ENCODE measurements around the gene RBCK1. TPM values are rescaled to one million over a fixed set of nuclear protein-coding genes. Genes with fewer than 3 reads are reported as not detected.
"Not testable (repeated sequence)": the region's sequence is repeated elsewhere in the genome, so short reads cannot be mapped to it uniquely, and the experiment has no call there.

RBCK1 gene
- polyA plus RNA-seq, 2 donors = 58.6 to 86.6 TPM

DNA sequence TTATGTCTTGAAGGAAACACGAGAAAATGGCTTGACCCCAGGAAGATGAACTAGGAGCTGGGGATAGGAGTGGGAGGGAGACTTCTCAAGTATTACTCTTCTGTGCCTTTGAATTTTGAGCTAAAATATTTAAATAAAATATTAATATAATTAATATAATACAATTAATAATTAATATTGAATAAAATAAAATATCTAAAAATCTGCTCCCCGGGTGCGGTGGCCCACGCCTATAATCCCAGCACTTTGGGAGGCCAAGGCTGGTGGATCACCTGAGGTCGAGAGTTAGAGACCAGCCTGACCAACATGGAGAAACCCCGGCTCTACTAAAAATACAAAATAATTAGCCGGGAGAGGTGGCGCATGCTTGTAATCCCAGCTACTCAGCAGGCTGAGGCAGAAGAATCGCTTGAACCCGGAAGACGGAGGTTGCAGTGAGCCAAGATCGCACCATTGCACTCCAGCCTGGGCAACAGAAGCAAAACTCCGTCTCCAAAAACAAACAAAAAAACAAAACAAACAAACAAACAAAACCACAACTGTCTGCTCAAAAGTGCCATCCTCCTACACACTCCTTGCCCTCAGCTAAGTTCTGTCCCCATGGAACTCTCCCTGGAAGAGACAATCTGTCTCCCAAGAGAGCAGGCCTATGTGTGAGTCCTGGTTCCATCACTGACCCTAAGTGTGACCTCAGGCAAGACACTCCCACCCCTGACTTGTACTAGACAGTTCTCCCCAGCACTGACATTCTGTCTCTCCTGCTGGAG lies 41.2 kb upstream of the RBCK1 start:
- no peaks in the 10 kb centered on the region for H3K27me3 ChIP-seq (ENCODE audit: control insufficient read depth in 1 of 2, insufficient read depth in 2 of 2, low read length in 2 of 2)
- no peak overlapping the region for H3K4me3 ChIP-seq (ENCODE audit: low read depth in 1 of 2, low read length in 2 of 2)
- peak overlapping the region in 1 of 2 donors; percentile 1 for H3K27ac ChIP-seq (ENCODE audit: low read depth in 2 of 2, low read length in 1 of 2)
- no peaks in the 10 kb centered on the region for H3K36me3 ChIP-seq (ENCODE audit: control insufficient read depth in 2 of 2, insufficient read depth in 2 of 2, low read length in 1 of 2)
- peaks cover 0 to 35% of the 10 kb centered on the region in 2 donors for H3K4me1 ChIP-seq (ENCODE audit: control insufficient read depth in 2 of 2, insufficient read depth in 2 of 2, low read length in 1 of 2)
- WGBS, 2 donors = 83 to 85% methylated on average over 13 of the region's 13 CpGs
- H3K9me3 ChIP-seq (ENCODE audit: control insufficient read depth in 2 of 2, insufficient read depth in 1 of 2, low read depth in 1 of 2, low read length in 1 of 2) = no peaks in the 10 kb centered on the region

DNA sequence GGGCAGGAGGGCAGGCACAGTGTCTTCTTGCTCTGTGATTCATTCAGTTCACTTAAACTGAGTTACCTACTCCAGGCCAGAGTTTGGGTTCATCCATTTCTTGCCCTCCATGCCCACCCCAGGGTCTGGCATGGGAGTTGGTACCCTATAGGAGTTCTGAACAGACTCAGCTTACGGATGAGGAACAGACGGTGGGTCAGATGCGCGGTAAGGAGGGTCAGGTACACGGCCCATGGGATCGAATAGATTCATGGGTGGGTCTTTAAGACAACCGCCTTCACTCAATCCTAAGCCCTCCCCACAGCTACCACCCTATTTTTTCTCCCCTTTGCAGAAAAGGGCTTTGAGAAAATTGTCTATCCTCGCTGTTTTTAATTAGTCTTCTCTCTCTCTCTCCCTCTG lies 40.6 kb upstream of the RBCK1 start:
- H3K4me1 ChIP-seq (ENCODE audit: control insufficient read depth in 2 of 2, insufficient read depth in 2 of 2, low read length in 1 of 2) = peaks cover 0 to 37% of the 10 kb centered on the region in 2 donors
- 83 to 87% methylated on average over 8 of the region's 8 CpGs for WGBS, 2 donors
- no peaks in the 10 kb centered on the region for H3K9me3 ChIP-seq (ENCODE audit: control insufficient read depth in 2 of 2, insufficient read depth in 1 of 2, low read depth in 1 of 2, low read length in 1 of 2)
- no peaks in the 10 kb centered on the region for H3K36me3 ChIP-seq (ENCODE audit: control insufficient read depth in 2 of 2, insufficient read depth in 2 of 2, low read length in 1 of 2)
- H3K4me3 ChIP-seq (ENCODE audit: low read depth in 1 of 2, low read length in 2 of 2) = no peak overlapping the region
- no peaks in the 10 kb centered on the region for H3K27me3 ChIP-seq (ENCODE audit: control insufficient read depth in 1 of 2, insufficient read depth in 2 of 2, low read length in 2 of 2)
- H3K27ac ChIP-seq (ENCODE audit: low read depth in 2 of 2, low read length in 1 of 2) = no peak overlapping the region

DNA sequence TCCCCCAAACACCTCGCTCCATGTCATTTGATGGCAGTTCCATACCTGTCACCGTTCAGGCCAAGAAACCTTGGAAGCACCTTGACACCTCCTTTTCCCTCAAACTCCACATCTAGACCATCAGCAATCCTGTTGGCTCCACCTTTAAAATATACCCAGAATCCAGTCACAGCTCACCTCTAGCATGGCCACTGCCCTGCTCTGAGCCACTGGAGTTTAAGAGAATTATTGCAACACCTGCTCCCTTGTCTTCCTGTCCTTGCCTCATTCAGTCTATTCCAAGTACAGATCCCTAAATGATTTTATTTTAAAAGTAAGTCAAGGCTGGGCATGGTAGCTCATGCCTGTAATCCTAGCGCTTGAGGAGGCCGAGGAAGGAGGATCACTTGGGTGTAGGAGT lies 39.2 kb upstream of the RBCK1 start:
- Histone ChIP-seq H3K36me3 (ENCODE audit: control insufficient read depth in 2 of 2, insufficient read depth in 2 of 2, low read length in 1 of 2) (no peaks in the 10 kb centered on the region), H3K4me1 (ENCODE audit: control insufficient read depth in 2 of 2, insufficient read depth in 2 of 2, low read length in 1 of 2) (peaks cover 0 to 34% of the 10 kb centered on the region in 2 donors), H3K27me3 (ENCODE audit: control insufficient read depth in 1 of 2, insufficient read depth in 2 of 2, low read length in 2 of 2) (no peaks in the 10 kb centered on the region), H3K9me3 (ENCODE audit: control insufficient read depth in 2 of 2, insufficient read depth in 1 of 2, low read depth in 1 of 2, low read length in 1 of 2) (no peaks in the 10 kb centered on the region), H3K27ac (ENCODE audit: low read depth in 2 of 2, low read length in 1 of 2) (no peak overlapping the region), H3K4me3 (ENCODE audit: low read depth in 1 of 2, low read length in 2 of 2) (no peak overlapping the region)
- WGBS, 2 donors = 93 to 97% methylated on average over 4 of the region's 4 CpGs

DNA sequence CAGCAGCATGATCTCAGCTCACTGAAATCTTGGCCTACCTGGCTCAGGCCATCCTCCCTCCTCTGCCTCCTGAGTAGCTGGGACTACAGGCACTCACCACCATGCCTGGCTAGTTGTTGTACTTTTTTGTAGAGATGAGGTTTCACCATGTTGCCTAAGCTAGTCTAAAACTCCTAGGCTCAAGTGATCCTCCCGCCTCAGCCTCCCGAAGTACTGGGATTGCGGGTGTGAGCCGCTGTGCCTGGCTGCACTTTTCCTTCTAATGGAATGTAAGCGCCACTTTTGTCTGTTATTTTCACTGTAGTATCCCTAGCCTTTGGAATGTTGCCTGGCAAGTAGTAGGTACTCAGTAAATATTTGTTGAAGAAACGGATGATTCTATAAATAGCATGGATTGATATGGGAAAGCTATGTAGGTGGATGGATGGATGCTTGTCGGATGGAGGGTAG lies 37.9 kb upstream of the RBCK1 start:
- WGBS, 2 donors = 67 to 71% methylated on average over 7 of the region's 7 CpGs
- no peak overlapping the region for H3K4me3 ChIP-seq (ENCODE audit: low read depth in 1 of 2, low read length in 2 of 2)
- peaks cover 0 to 29% of the 10 kb centered on the region in 2 donors for H3K4me1 ChIP-seq (ENCODE audit: control insufficient read depth in 2 of 2, insufficient read depth in 2 of 2, low read length in 1 of 2)
- no peak overlapping the region for H3K27ac ChIP-seq (ENCODE audit: low read depth in 2 of 2, low read length in 1 of 2)
- H3K9me3 ChIP-seq (ENCODE audit: control insufficient read depth in 2 of 2, insufficient read depth in 1 of 2, low read depth in 1 of 2, low read length in 1 of 2) = no peaks in the 10 kb centered on the region
- no peaks in the 10 kb centered on the region for H3K36me3 ChIP-seq (ENCODE audit: control insufficient read depth in 2 of 2, insufficient read depth in 2 of 2, low read length in 1 of 2)
- no peaks in the 10 kb centered on the region for H3K27me3 ChIP-seq (ENCODE audit: control insufficient read depth in 1 of 2, insufficient read depth in 2 of 2, low read length in 2 of 2)

DNA sequence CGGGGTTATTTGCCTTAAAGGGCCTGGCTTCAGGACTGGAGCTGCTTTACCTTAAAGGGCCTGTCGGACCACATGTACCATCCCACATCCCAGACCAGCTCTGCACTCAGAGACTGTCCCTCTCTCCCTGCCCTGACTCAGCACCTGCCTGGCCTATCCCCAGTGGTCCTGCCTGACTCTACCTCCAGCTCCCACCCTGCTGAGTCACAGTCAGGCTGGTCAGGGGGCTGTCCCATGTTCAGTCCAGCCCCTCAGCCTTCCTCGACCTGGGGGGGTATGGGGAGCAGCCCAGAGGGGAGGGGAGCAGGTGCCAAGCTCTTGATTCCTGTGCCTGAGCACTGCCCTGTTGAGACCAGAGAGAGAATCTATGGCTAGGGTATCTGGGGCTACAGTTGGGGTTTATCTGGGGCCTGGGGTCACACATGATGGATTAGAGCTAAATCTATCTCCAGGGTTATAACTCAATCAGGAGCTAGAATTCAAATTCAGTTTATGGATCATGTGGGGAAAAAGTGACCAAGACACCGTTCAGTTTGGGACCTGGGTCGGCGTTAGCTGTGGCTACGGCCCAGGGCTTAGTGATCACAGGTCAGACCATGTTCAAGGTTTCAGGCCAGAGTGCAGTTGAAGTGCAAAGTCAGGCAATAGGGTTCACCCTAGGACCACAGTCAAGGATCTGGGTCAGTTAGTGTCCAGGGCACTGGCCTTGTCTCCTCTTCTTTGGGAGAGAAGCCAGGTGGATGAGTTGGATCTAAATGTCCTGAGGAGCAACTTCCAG lies 36.9 kb upstream of the RBCK1 start:
- Histone ChIP-seq H3K4me3 (ENCODE audit: low read depth in 1 of 2, low read length in 2 of 2) (no peak overlapping the region), H3K4me1 (ENCODE audit: control insufficient read depth in 2 of 2, insufficient read depth in 2 of 2, low read length in 1 of 2) (peaks cover 0 to 25% of the 10 kb centered on the region in 2 donors), H3K27me3 (ENCODE audit: control insufficient read depth in 1 of 2, insufficient read depth in 2 of 2, low read length in 2 of 2) (no peaks in the 10 kb centered on the region), H3K9me3 (ENCODE audit: control insufficient read depth in 2 of 2, insufficient read depth in 1 of 2, low read depth in 1 of 2, low read length in 1 of 2) (no peaks in the 10 kb centered on the region), H3K36me3 (ENCODE audit: control insufficient read depth in 2 of 2, insufficient read depth in 2 of 2, low read length in 1 of 2) (no peaks in the 10 kb centered on the region), H3K27ac (ENCODE audit: low read depth in 2 of 2, low read length in 1 of 2) (peak overlapping the region; percentile 68 to 76)
- 81 to 86% methylated on average over 7 of the region's 7 CpGs for WGBS, 2 donors

DNA sequence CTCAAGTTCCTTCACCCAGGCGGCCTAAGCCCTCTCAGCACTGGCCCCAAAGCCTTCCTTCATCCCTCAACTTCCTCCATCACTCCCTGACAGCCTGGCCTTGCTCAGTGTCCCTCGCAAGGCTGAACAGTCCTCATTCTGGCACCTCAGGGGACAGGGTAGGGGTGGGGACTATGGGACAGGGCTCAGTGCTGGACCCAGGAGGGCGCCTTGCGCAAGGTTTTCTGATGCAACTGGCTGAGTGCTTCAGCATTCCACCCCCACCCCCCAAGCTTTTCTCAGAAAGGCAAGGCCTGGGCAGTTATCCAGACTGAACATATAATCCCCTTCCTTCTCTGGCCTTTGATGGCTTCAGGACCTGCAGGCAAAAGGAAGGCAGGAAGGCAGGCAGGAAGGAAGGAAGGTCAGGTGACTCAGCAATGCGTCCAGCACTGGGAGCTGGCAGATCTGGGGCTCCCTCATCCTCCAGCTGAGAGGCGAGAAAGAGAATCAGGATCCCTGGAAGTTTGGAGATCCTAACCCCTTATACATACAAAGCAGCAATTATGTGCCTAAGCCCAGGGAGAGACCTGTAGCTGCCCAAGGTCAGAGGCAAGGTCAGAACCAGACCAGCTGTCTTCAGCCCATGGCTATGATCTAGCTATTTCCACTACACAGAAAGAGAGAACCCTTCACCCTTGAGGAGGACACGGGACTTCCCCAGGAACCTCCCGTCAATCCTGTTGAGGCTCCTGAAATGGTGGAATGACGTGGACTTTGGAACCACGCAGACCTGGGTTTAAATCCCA lies 36.1 kb upstream of the RBCK1 start:
- Histone ChIP-seq H3K27ac (ENCODE audit: low read depth in 2 of 2, low read length in 1 of 2) (peak overlapping the region; percentile 76 to 78), H3K9me3 (ENCODE audit: control insufficient read depth in 2 of 2, insufficient read depth in 1 of 2, low read depth in 1 of 2, low read length in 1 of 2) (no peaks in the 10 kb centered on the region), H3K27me3 (ENCODE audit: control insufficient read depth in 1 of 2, insufficient read depth in 2 of 2, low read length in 2 of 2) (no peaks in the 10 kb centered on the region)

DNA sequence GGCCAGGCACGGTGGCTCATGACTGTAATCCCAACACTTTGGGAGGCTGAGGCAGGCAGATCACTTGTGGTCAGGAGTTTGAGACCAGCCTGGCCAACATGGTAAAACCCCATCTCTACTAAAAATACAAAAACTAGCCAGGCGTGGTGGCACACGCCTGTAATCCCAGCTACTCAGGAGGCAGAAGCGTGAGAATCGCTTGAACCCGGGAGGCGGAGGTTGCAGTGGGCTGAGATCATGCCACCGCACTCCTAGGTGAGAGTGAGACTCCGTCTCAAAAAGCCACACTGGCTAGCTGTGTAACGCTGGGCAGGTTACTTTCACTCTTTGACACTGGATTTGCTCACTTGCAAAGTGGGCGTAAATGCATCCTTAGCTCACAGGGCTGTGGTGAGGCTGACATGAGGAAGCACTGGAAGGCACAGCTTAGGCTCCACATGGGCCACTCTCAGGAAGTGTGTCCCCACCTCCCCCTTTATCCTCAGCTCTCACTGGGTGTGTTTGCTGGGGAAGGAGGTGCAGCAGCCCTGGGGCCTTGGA lies 35.5 kb upstream of the RBCK1 start:
- Histone ChIP-seq H3K4me1 (ENCODE audit: control insufficient read depth in 2 of 2, insufficient read depth in 2 of 2, low read length in 1 of 2) (peaks cover 0 to 21% of the 10 kb centered on the region in 2 donors), H3K27ac (ENCODE audit: low read depth in 2 of 2, low read length in 1 of 2) (peak overlapping the region; percentile 76 to 78)
- H3K36me3 ChIP-seq (ENCODE audit: control insufficient read depth in 2 of 2, insufficient read depth in 2 of 2, low read length in 1 of 2); H3K27me3 ChIP-seq (ENCODE audit: control insufficient read depth in 1 of 2, insufficient read depth in 2 of 2, low read length in 2 of 2); H3K9me3 ChIP-seq (ENCODE audit: control insufficient read depth in 2 of 2, insufficient read depth in 1 of 2, low read depth in 1 of 2, low read length in 1 of 2); H3K4me3 ChIP-seq (ENCODE audit: low read depth in 1 of 2, low read length in 2 of 2): not testable (repeated sequence)
- 84 to 86% methylated on average over 11 of the region's 11 CpGs for WGBS, 2 donors

More for the DNA sequence above, 36.1 kb upstream of the RBCK1 start:
- Histone ChIP-seq H3K4me1 (ENCODE audit: control insufficient read depth in 2 of 2, insufficient read depth in 2 of 2, low read length in 1 of 2) (peaks cover 0 to 25% of the 10 kb centered on the region in 2 donors), H3K36me3 (ENCODE audit: control insufficient read depth in 2 of 2, insufficient read depth in 2 of 2, low read length in 1 of 2) (no peaks in the 10 kb centered on the region), H3K4me3 (ENCODE audit: low read depth in 1 of 2, low read length in 2 of 2) (no peak overlapping the region)
- WGBS, 2 donors = 64 to 74% methylated on average over 10 of the region's 10 CpGs

DNA sequence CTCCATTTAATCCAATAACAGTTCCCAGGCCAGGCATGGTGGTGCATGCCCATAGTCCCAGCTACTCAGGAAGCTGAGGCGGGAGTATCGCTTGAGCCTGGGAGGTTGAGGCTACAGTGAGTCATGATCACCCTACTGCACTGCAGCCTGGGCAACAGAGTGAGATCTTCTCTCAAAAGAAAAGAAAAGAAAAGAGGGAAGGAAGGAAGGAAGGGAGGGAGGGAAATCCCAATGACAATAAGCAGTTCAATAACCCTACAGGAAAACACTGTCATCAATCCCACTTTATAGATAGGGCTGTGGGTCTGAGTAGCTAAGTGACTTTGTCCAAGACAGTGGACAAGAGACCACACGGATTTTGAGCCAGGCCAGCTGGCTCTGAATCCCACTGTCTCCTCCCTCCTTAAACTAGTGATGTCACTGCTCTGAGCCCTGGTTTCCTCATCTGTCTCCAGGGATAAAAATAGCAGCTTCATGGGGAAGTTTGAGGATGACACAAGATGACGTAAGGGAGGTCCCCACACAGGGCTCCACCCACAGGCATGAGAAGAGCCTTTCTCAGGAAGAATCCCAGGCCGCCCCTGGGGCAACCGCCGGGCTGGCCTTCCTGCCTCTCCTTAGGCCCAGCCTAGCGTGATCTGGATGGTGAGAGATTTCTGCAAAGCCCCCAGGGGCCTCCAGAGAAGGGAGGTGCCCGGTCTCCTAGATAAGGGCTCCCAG lies 34.8 kb upstream of the RBCK1 start:
- no peaks in the 10 kb centered on the region for H3K27me3 ChIP-seq (ENCODE audit: control insufficient read depth in 1 of 2, insufficient read depth in 2 of 2, low read length in 2 of 2)
- H3K27ac ChIP-seq (ENCODE audit: low read depth in 2 of 2, low read length in 1 of 2) = peak overlapping the region; percentile 56 to 63
- H3K36me3 ChIP-seq (ENCODE audit: control insufficient read depth in 2 of 2, insufficient read depth in 2 of 2, low read length in 1 of 2) = no peaks in the 10 kb centered on the region
- 54 to 72% methylated on average over 9 of the region's 9 CpGs for WGBS, 2 donors
- H3K4me3 ChIP-seq (ENCODE audit: low read depth in 1 of 2, low read length in 2 of 2) = no peak overlapping the region
- H3K9me3 ChIP-seq (ENCODE audit: control insufficient read depth in 2 of 2, insufficient read depth in 1 of 2, low read depth in 1 of 2, low read length in 1 of 2) = no peaks in the 10 kb centered on the region
- peaks cover 0 to 21% of the 10 kb centered on the region in 2 donors for H3K4me1 ChIP-seq (ENCODE audit: control insufficient read depth in 2 of 2, insufficient read depth in 2 of 2, low read length in 1 of 2)
